K562 (cell line): ENCODE results near the gene HDHD3. TPM values are rescaled to one million over a fixed set of nuclear protein-coding genes. Genes with fewer than 3 reads are reported as not detected.

Experiments
- CHD4 ChIP-seq: fragments of 200-600 bp; sonication (generic); IDR thresholded peaks from 3 replicates; pipeline ENCODE4 v1.6.1; 2012; ENCODE audit warnings: low read depth, mild to moderate bottlenecking, mixed read lengths, low read length, inconsistent platforms; ENCODE audit not compliant: insufficient read depth, insufficient replicate concordance, poor library complexity, severe bottlenecking
- CREM ChIP-seq: IDR thresholded peaks from 2 replicates; pipeline ENCODE4 v1.6.1; 2014; ENCODE audit warnings: antibody characterized with exemption, low read depth
- DACH1 ChIP-seq: fragments of 450-650 bp; IDR thresholded peaks from 2 replicates; pipeline ENCODE4 v1.6.1; 2018; ENCODE audit not compliant: partially characterized antibody
- ERF ChIP-seq: fragments of 450-650 bp; formaldehyde crosslinking; IDR thresholded peaks from 2 replicates; pipeline ENCODE4 v1.4.0; 2020; ENCODE audit warnings: mild to moderate bottlenecking, mixed read lengths
- JUNB ChIP-seq: fragments of 450-650 bp; formaldehyde crosslinking; conservative IDR thresholded peaks from 2 replicates; pipeline ENCODE4 v1.4.0; 2020; ENCODE audit warnings: mild to moderate bottlenecking
- KDM2B ChIP-seq: fragments of 250-450 bp; sonication (Bioruptor Pico); IDR thresholded peaks from 2 replicates; pipeline ENCODE4 v1.8.0; 2021; ENCODE audit warnings: mild to moderate bottlenecking, moderate library complexity
- NR1H2 ChIP-seq: sonication (generic); formaldehyde crosslinking; IDR thresholded peaks from 2 replicates; pipeline ENCODE4 v1.4.0; 2020; ENCODE audit warnings: mild to moderate bottlenecking, missing genetic modification reagents
- PHF20 ChIP-seq: fragments of 450-650 bp; IDR thresholded peaks from 2 replicates; pipeline ENCODE4 v1.6.1; 2018; ENCODE audit not compliant: partially characterized antibody
- RFX1 ChIP-seq: fragments of 450-650 bp; IDR thresholded peaks from 2 replicates; pipeline ENCODE4 v1.6.1; 2016; ENCODE audit warnings: mild to moderate bottlenecking, moderate library complexity
- SETDB1 ChIP-seq: IDR thresholded peaks from one replicate; pipeline ENCODE4 v1.6.1; 2012; ENCODE audit warnings: low read length, control low read depth, inconsistent platforms
- SNRNP70 ChIP-seq: fragments of 200-400 bp; formaldehyde crosslinking; optimal IDR thresholded peaks from 2 replicates; pipeline ENCODE3; 2017; ENCODE audit warnings: low read depth, low read length
- polyA plus RNA-seq, 8 experiments: library from polyadenylated mRNA; depleted of rRNA in 4 of 8; stranded (reverse) in 5 of 8; unstranded in 3 of 8; fragments of >200 nt; fragmentation: Nextera tagmentation in 2 of 8; fragmentation: Illumina TruSeq in 1 of 8; extraction: Ambion mirVana in 2 of 8; extraction: Trizol in 1 of 8; gene quantifications; 2 replicates each; pipeline versions ENCODE4 v1.2.1 to v1.2.3, GENCODE V29; 2011 to 2014; ENCODE audit warnings: inconsistent platforms in 1 of 8, missing spikeins in 1 of 8
- total RNA-seq, 7 experiments: library from RNA; depleted of rRNA in 6 of 7; stranded (reverse); fragments of >200 nt in 6 of 7; fragmentation: Illumina TruSeq in 2 of 7; extraction: Trizol in 2 of 7; gene quantifications; 2 replicates each; pipeline versions ENCODE4 v1.2.1 to v1.2.3, GENCODE V29; 2011 to 2021; ENCODE audit warnings: low replicate concordance in 1 of 7
- TF ChIP-seq, protein P1 (sequence below): fragments of 250-450 bp; sonication (Bioruptor Pico); IDR thresholded peaks from 2 replicates; pipeline ENCODE4 v1.4.0; 2020; ENCODE audit warnings: mild to moderate bottlenecking, moderate library complexity
- TF ChIP-seq, protein P2 (sequence below): fragments of 250-450 bp; sonication (Bioruptor Pico); IDR thresholded peaks from 2 replicates; pipeline ENCODE4 v1.8.0; 2021; ENCODE audit warnings: mild to moderate bottlenecking, moderate library complexity
- TF ChIP-seq, protein P3 (sequence below): IDR thresholded peaks from 2 replicates; pipeline ENCODE4 v1.6.1; 2011; ENCODE audit warnings: borderline replicate concordance, low read depth, mild to moderate bottlenecking, moderate library complexity, low read length; ENCODE audit not compliant: insufficient read depth, poor library complexity, severe bottlenecking
- TF ChIP-seq, protein P4 (sequence below), 3 experiments: fragments of 200-800 bp in 1 of 3; sonication (Bioruptor generic) in 1 of 3; sonication (generic) in 1 of 3; formaldehyde crosslinking in 1 of 3; IDR thresholded peaks; 2 replicates each; pipeline versions ENCODE4 v1.6.1 to v1.8.0; 2016 to 2022; ENCODE audit warnings: mild to moderate bottlenecking in 2 of 3, missing compliant biosample characterization in 2 of 3, missing genetic modification characterization in 2 of 3, missing genetic modification reagents in 1 of 3
- TF ChIP-seq, protein P5 (sequence below): fragments of 200-400 bp; formaldehyde crosslinking; IDR thresholded peaks from 2 replicates; pipeline ENCODE4 v1.6.1; 2017; ENCODE audit warnings: mild to moderate bottlenecking, low read depth, low read length, moderate library complexity

Gene HDHD3
- total and polyA plus RNA-seq, 9 of the 15 experiments (the other 6 are each of a cell fraction or from before 2014, with no cell fraction given): 1.1 to 19.1 (median 10.9) TPM

DNA sequence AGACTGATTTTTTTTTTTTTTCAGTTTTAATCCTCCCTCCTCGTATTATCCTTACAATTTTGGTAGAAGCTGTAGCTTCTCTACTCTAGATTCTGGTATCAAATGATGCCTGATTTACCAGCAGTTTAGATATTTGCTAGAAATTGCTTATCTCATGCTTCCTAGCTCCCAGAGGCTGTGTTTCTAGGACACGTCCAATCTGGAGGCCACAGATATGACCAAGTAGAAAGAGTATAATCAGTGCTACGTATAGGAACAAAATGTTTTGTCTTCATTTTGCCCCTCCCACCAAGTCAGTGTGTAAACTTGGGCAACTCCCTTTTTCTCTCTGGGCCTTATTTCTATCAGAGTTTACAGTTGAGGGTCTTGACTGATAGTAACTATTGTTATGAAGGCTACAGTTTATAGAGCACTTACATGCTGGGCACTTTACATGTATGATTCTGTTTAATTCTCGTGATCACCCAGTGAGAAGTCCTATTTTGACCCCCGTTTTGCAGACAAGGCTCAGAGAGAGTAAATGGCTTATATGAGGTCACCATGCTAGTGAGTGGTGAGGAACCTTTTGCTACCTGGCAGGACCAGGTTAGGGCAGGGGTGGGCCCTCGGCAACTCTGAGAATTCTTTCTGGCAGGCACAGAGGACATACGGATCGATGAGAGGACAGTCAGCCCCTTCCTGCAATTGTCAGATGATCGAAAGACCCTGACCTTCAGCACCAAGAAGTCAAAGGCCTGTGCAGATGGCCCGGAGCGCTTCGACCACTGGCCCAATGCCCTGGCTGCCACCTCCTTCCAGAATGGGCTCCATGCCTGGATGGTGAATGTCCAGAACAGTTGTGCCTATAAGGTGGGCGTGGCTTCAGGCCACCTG lies 7.6 kb downstream of the HDHD3 start (continued):
- TF ChIP-seq, protein P1, sequence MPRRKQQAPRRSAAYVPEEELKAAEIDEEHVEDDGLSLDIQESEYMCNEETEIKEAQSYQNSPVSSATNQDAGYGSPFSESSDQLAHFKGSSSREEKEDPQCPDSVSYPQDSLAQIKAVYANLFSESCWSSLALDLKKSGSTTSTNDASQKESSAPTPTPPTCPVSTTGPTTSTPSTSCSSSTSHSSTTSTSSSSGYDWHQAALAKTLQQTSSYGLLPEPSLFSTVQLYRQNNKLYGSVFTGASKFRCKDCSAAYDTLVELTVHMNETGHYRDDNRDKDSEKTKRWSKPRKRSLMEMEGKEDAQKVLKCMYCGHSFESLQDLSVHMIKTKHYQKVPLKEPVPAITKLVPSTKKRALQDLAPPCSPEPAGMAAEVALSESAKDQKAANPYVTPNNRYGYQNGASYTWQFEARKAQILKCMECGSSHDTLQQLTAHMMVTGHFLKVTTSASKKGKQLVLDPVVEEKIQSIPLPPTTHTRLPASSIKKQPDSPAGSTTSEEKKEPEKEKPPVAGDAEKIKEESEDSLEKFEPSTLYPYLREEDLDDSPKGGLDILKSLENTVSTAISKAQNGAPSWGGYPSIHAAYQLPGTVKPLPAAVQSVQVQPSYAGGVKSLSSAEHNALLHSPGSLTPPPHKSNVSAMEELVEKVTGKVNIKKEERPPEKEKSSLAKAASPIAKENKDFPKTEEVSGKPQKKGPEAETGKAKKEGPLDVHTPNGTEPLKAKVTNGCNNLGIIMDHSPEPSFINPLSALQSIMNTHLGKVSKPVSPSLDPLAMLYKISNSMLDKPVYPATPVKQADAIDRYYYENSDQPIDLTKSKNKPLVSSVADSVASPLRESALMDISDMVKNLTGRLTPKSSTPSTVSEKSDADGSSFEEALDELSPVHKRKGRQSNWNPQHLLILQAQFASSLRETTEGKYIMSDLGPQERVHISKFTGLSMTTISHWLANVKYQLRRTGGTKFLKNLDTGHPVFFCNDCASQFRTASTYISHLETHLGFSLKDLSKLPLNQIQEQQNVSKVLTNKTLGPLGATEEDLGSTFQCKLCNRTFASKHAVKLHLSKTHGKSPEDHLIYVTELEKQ (CRISPR knock-in tag): no peak
- TF ChIP-seq, protein P2, sequence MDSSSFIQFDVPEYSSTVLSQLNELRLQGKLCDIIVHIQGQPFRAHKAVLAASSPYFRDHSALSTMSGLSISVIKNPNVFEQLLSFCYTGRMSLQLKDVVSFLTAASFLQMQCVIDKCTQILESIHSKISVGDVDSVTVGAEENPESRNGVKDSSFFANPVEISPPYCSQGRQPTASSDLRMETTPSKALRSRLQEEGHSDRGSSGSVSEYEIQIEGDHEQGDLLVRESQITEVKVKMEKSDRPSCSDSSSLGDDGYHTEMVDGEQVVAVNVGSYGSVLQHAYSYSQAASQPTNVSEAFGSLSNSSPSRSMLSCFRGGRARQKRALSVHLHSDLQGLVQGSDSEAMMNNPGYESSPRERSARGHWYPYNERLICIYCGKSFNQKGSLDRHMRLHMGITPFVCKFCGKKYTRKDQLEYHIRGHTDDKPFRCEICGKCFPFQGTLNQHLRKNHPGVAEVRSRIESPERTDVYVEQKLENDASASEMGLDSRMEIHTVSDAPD (CRISPR knock-in tag): no peak
- no peak for TF ChIP-seq KDM2B (CRISPR knock-in tag)
- TF ChIP-seq, protein P3, sequence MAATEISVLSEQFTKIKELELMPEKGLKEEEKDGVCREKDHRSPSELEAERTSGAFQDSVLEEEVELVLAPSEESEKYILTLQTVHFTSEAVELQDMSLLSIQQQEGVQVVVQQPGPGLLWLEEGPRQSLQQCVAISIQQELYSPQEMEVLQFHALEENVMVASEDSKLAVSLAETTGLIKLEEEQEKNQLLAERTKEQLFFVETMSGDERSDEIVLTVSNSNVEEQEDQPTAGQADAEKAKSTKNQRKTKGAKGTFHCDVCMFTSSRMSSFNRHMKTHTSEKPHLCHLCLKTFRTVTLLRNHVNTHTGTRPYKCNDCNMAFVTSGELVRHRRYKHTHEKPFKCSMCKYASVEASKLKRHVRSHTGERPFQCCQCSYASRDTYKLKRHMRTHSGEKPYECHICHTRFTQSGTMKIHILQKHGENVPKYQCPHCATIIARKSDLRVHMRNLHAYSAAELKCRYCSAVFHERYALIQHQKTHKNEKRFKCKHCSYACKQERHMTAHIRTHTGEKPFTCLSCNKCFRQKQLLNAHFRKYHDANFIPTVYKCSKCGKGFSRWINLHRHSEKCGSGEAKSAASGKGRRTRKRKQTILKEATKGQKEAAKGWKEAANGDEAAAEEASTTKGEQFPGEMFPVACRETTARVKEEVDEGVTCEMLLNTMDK: no peak
- no peak for TF ChIP-seq CHD4
- TF ChIP-seq, protein P4, sequence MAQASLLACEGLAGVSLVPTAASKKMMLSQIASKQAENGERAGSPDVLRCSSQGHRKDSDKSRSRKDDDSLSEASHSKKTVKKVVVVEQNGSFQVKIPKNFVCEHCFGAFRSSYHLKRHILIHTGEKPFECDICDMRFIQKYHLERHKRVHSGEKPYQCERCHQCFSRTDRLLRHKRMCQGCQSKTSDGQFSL (CRISPR knock-in tag; IDR thresholded peaks at IDR 0.05): no peak
- TF ChIP-seq, protein P4 (tag; IDR thresholded peaks at IDR 0.05): no peak
- TF ChIP-seq PHF20: no peak
- TF ChIP-seq SNRNP70: no peak
- peak; percentile 82 for TF ChIP-seq CREM
- no peak for TF ChIP-seq SETDB1
- TF ChIP-seq DACH1: peak; percentile 51
- no peak for TF ChIP-seq JUNB (CRISPR knock-in tag)
- TF ChIP-seq ERF (CRISPR knock-in tag): no peak
- no peak for TF ChIP-seq NR1H2 (CRISPR knock-in tag)
- TF ChIP-seq, protein P5, sequence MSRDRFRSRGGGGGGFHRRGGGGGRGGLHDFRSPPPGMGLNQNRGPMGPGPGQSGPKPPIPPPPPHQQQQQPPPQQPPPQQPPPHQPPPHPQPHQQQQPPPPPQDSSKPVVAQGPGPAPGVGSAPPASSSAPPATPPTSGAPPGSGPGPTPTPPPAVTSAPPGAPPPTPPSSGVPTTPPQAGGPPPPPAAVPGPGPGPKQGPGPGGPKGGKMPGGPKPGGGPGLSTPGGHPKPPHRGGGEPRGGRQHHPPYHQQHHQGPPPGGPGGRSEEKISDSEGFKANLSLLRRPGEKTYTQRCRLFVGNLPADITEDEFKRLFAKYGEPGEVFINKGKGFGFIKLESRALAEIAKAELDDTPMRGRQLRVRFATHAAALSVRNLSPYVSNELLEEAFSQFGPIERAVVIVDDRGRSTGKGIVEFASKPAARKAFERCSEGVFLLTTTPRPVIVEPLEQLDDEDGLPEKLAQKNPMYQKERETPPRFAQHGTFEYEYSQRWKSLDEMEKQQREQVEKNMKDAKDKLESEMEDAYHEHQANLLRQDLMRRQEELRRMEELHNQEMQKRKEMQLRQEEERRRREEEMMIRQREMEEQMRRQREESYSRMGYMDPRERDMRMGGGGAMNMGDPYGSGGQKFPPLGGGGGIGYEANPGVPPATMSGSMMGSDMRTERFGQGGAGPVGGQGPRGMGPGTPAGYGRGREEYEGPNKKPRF: no peak
- peak; percentile 76 for TF ChIP-seq RFX1
